Pancreas (tissue), 10 donors: ENCODE results near the gene MAPK8. TPM values are rescaled to one million over a fixed set of nuclear protein-coding genes. Genes with fewer than 3 reads are reported as not detected.

Experiments used
- ATAC-seq, 4 donors: fragments of 200-7000 bp; cut with Tn5 transposase; one replicate each; pipeline versions ENCODE4 v1.8.0 to v1.9.1; 2020; ENCODE audit warnings: mild to moderate bottlenecking in 4 of 4, moderate library complexity in 4 of 4
- DNase-seq, 6 donors: peaks; one replicate each; pipeline ENCODE4 v3.0.0-alpha.2; 2020
- FAIRE-seq: peaks from 2 replicates; lab custom pipeline; 2012; peaks lifted over from hg19 to GRCh38; lab: Jason Lieb, UNC
- H3K27ac ChIP-seq, 4 donors: fragments of 200-600 bp; sonication (generic); 1 replicate in 3 of 4; 2 replicates in 1 of 4; pipeline versions ENCODE4 v1.5.0 to v1.8.0; 2020
- H3K27me3 ChIP-seq, 4 donors: fragments of 200-600 bp; one replicate each; pipeline ENCODE4 v1.8.0; 2021
- H3K36me3 ChIP-seq, 3 donors: fragments of 200-600 bp; sonication (generic) in 1 of 3; one replicate each; pipeline versions ENCODE4 v1.5.0 to v1.8.0; 2020 to 2021
- H3K4me1 ChIP-seq, 3 donors: fragments of 200-600 bp; one replicate each; pipeline ENCODE4 v1.8.0; 2021
- H3K4me3 ChIP-seq, 4 donors: fragments of 200-600 bp; sonication (generic) in 2 of 4; one replicate each; pipeline versions ENCODE4 v1.5.0 to v1.8.0; 2020 to 2021
- H3K9me3 ChIP-seq, 4 donors: fragments of 200-600 bp; one replicate each; pipeline ENCODE4 v1.8.0; 2021
- CTCF ChIP-seq, 4 donors: fragments of 200-600 bp; sonication (generic) in 3 of 4; IDR thresholded peaks; one replicate each; pipeline versions ENCODE4 v1.5.0 to v1.8.0; 2021; ENCODE audit warnings: antibody characterized with exemption in 4 of 4
- WGBS, 2 donors: extraction: QIAGEN DNeasy Blood & Tissue Kit; methylation state at CpG; one replicate each; pipeline ENCODE4 v1.1.7; 2013; 5-methylcytosine and 5-hydroxymethylcytosine counted together
- intact Hi-C, 3 donors: fragments of 100-400 bp; cut with DNase I; formaldehyde crosslinking; loops; one replicate each; pipeline versions ENCODE4 v1.11.1 to v1.14.2; 2022
- polyA plus RNA-seq, 2 donors: library from polyadenylated mRNA; stranded (reverse); fragments of 200-250 nt; gene quantifications; one replicate each; pipeline ENCODE4 v1.2.3, GENCODE V29; 2013
- total RNA-seq, 6 donors: library from RNA; stranded (reverse); fragmentation: NEBNext Ultra II Directional in 4 of 6; extraction: Animal tissue kit (Norgen Biotek cat#: 25700) in 4 of 6; gene quantifications; one replicate each; pipeline versions ENCODE4 v1.2.1 to v1.2.4, GENCODE V29; 2021 to 2023
- donor health status: healthy with polysubstance abuse.
- donor health status: DM: no; HTN: no; CAD: no; lungs with moderate emphysema.
- donor health status: DM: no; HTN: no; CAD: no.
- donor health status: control.
- donor health status: control.
- donor health status: Bipolar disorder and iron deficiency.
- donor health status: DM: yes; HTN: yes; CAD: no.
- donor health status: DM: no; HTN: no; CAD: no.
- donor health status: DM: no; HTN: no; CAD: no.
- donor health status: DM: yes; HTN: yes; CAD: no.

The MAPK8 gene
- total and polyA plus RNA-seq, 8 donors: 4.0 to 25.5 (median 17.0) TPM

GRCh38 chr10:48377751-48378530 is 71.5 kb downstream of the MAPK8 start:
- no peaks in the 10 kb centered on the region for H3K36me3 ChIP-seq
- no peaks in the 10 kb centered on the region for H3K4me1 ChIP-seq
- FAIRE-seq (no peak), ATAC-seq (no peak), DNase-seq (no peak)
- no peaks in the 10 kb centered on the region for H3K27me3 ChIP-seq
- no peak overlapping the region for H3K4me3 ChIP-seq
- WGBS, 2 donors: 93 to 95% methylated on average over 2 of the region's 2 CpGs
- no peak for TF ChIP-seq CTCF (IDR thresholded peaks at IDR 0.05)
- intact Hi-C loops: no loop called here
- no peak overlapping the region for H3K27ac ChIP-seq
- H3K9me3 ChIP-seq: peaks cover 0 to 4% (median 0%) of the 10 kb centered on the region in 4 donors

- Histone ChIP-seq H3K4me3 (no peak overlapping the region), H3K36me3 (no peaks in the 10 kb centered on the region), H3K4me1 (no peaks in the 10 kb centered on the region), H3K9me3 (peaks cover 0 to 4% (median 0%) of the 10 kb centered on the region in 4 donors), H3K27ac (no peak overlapping the region), H3K27me3 (no peaks in the 10 kb centered on the region)
- TF ChIP-seq CTCF (IDR thresholded peaks at IDR 0.05): no peak
- ATAC-seq: no peak
- intact Hi-C loops: no loop called here
- no peak for FAIRE-seq
- 78 to 92% methylated on average over 3 of the region's 3 CpGs for WGBS, 2 donors
- no peak for DNase-seq
Measured at GRCh38 chr10:48378675-48379074, 72.2 kb downstream of the MAPK8 start.

GRCh38 chr10:48381971-48382370 is 75.5 kb downstream of the MAPK8 start:
- TF ChIP-seq CTCF (IDR thresholded peaks at IDR 0.05): no peak
- intact Hi-C loops: no loop called here
- Histone ChIP-seq H3K27me3 (no peaks in the 10 kb centered on the region), H3K27ac (no peak overlapping the region), H3K4me1 (no peaks in the 10 kb centered on the region), H3K36me3 (no peaks in the 10 kb centered on the region), H3K9me3 (peaks cover 0 to 4% (median 0%) of the 10 kb centered on the region in 4 donors), H3K4me3 (no peak overlapping the region)
- FAIRE-seq: no peak
- ATAC-seq: no peak
- DNase-seq: no peak

- no peak for DNase-seq
- Histone ChIP-seq H3K4me3 (no peak overlapping the region), H3K27me3 (no peaks in the 10 kb centered on the region), H3K27ac (no peak overlapping the region), H3K4me1 (no peaks in the 10 kb centered on the region), H3K36me3 (no peaks in the 10 kb centered on the region), H3K9me3 (peaks cover 0 to 4% (median 0%) of the 10 kb centered on the region in 4 donors)
- intact Hi-C loops: no loop called here
- no peak for TF ChIP-seq CTCF (IDR thresholded peaks at IDR 0.05)
- ATAC-seq: no peak
- no peak for FAIRE-seq
Measured at GRCh38 chr10:48382982-48383381, 76.5 kb downstream of the MAPK8 start.

GRCh38 chr10:48383393-48383792 is 76.9 kb downstream of the MAPK8 start:
- FAIRE-seq: no peak
- Histone ChIP-seq H3K9me3 (peaks cover 0 to 4% (median 0%) of the 10 kb centered on the region in 4 donors), H3K4me3 (no peak overlapping the region), H3K36me3 (no peaks in the 10 kb centered on the region), H3K27ac (no peak overlapping the region), H3K27me3 (no peaks in the 10 kb centered on the region), H3K4me1 (no peaks in the 10 kb centered on the region)
- DNase-seq: no peak
- TF ChIP-seq CTCF (IDR thresholded peaks at IDR 0.05): no peak
- intact Hi-C loops: no loop called here
- ATAC-seq: no peak
